GM21526 (cell line): ENCODE data around the gene SLC30A1.
"Not testable (repeated sequence)": the region's sequence is repeated elsewhere in the genome, so short reads cannot be mapped to it uniquely, and the experiment has no call there.

ENCODE experiments used
- ATAC-seq: cut with Tn5 transposase; IDR thresholded peaks from one replicate; pipeline ENCODE4 v1.9.1; 2021; ENCODE audit warnings: moderate library complexity; ENCODE audit not compliant: unreplicated experiment, low FRiP score

Gene SLC30A1

GRCh38 chr1:211586538-211586937, 7.6 kb upstream of the SLC30A1 start:
- no peak for ATAC-seq

DNA sequence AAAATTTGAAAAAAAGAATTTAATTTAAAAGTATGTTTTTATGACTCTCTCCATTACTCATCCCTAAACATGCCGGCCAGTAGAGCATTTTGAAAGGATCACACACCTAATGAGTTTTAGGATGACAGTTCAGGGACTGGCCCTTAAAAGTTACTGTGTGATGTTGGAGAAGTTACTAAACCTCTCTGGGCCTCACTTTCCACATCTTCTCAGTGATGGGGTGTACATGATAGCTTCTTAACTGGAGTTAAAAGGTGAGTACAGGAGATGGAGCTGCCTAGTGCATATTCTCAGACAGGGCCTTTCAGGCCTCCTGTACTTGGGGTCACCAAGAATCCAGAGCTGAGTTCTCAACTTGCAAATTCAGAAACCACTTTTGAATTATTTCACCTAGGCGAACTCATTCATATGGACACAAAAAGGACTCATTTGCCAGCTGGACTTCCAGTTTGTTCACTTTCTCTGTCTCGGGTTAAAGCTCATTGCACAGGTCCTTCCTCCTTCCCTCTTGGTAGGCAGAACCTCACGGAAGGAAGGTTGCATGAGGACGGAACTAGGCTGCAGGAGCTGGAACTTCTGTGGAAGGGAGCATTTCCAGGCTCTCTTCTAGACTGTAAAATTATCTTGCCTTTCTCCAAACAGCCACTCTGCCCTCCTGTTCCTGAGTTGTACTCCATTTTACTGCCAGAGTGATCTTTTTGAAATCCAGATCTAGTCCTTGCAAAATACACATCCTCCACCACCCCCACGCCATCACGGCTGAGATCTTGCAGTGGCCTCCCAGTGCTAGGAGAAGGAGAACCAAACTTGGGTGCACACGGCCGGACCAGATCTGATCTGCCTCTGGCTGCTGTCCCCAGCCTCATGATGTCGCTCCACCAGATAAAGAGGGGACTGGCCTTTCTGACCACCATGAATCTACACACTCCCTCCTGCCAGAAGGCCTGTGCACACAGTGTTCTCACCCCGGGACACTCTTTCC, 4.3 kb upstream of the SLC30A1 start:
- ATAC-seq: no peak

DNA sequence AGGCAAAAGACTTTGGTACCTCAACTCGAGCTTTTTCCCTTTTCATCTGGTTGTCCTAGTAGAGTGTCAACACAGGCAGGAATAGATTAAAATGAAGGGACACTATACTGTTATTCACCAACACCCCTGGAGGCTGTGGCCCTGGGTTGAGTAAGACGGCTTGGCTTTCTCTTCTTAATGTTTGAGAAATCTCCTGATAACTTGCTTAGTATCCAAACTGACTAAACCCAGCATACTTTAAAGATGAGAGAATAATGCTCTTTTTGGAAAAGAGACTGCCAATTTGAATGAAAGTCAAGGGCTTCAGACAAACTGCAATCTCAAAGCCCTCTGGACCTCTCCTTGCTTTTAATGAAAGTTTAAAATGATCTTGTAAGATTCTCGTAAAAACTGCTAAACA, 2.6 kb upstream of the SLC30A1 start:
- ATAC-seq: no peak

- no peak for ATAC-seq
These were observed 1.3 kb upstream of the SLC30A1 start for GRCh38 chr1:211580303-211580687.

DNA sequence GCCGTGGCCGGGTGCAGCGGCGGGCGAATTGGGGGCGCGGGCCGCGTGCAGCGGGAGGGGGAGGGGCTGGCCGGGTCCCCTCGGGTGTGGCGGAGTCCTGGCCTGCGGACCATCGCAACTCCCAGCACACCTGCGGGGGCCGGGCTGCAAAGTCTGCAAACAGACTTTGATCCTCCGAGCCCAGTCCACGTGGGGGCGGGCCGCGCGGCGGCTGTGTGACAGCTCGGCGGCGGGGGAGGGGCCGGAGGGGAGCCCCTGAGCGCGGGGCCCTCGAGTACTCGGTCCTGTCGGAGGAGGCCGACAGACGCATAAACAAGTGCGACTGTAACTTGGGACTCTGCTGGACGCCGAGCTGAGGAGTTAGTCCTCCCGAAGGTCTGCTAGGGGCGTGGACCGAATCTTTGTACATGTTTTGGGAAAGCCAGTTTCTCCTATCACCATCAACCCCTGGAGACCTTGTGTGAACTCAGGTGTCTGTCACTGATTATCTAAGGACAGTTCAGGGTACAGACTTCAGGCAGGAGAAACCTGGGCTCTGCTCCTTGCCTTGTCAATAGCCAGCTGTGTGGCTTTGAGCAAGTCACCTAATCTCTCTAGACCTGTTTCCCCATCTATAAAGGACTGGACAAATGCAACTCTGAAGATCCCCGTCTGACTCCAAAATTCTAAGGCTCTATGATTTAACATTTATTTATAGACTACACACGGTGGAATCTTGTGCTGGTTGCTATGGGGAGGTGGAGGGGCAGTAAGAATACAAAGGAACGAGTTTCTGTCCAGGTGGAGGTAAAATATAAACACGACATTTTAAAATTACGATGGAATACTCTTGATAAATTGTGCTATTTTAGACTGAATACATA, 710 bp upstream of the SLC30A1 start:
- peak; percentile 35 for ATAC-seq

DNA sequence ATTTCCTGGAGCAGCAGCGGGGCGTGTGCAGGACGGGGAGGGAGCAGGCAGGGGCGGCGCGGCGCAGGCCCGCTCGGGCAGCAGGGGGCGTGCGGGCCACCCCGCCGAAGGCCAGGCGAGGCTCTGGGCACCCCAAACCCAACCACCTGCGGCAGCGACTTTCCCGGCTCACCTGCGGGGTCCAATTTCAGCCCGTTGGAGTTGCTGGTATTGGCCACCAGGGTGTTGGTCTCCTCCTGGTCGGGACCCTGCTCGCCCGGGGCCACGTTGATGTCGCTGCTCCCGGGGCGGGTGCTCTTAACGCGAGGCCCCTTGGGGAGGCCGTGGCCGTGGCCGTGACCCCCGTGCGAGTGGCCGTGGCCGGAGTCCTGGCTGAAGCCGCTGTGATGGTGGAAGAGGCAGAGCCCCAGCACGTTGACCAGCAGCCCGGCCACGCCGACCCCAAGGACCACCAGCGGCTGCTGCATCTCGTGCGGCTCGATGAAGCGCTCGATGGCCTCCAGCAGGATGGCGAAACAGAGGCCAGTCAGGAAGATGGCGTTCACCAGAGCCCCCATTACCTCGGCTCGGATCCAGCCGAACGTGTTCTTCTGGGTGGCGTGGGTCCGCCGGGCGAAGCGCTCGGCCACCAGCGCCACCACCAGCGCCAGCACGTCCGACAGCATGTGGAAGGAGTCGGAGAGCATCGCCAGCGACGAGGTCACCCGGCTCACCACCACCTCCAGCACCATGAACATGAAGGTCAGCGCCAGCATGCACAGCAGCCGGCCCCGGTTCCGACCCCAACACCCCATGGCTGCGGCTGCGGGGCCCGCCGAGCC, 932 bp downstream of the SLC30A1 start:
- ATAC-seq: peak; percentile 45

- ATAC-seq: no peak
These were observed 1.6 kb downstream of the SLC30A1 start for GRCh38 chr1:211577277-211577818.

DNA sequence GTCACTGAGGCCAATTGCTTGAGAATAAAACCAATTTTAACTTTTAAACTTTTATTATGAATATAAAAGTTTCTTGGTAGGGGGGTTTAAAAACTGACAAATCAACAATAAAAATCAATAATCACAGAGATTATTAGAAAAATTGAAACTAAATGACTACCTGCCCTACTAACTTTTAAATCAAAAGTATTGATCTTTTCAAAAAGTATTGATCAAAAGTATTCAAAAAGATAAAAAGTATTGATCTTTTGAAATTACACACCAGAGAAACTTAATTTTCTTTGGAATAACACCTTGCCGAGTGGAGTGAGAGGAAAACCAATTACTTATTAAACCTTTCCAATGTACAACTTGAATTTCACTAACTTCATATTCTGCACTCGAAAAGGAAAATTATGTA, 2.2 kb downstream of the SLC30A1 start:
- ATAC-seq: no peak

DNA sequence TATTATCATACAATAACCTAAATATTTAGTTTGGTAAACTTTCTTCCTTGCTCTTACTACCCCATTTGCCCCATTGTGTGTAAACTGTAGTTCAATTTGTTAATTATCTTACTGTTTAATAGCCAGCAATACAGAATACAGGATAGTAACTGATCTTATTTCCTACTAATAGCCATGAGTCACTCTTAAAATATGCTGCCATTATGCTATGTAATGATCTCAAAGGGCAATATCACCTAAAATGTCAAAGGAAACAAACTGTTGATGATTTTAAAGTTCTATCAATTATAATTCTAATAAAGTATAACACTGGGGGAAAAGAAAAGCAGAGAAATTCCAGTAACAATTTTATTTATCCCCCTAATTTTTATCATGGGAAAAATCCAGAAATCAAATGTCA, 4.3 kb downstream of the SLC30A1 start:
- no peak for ATAC-seq

DNA sequence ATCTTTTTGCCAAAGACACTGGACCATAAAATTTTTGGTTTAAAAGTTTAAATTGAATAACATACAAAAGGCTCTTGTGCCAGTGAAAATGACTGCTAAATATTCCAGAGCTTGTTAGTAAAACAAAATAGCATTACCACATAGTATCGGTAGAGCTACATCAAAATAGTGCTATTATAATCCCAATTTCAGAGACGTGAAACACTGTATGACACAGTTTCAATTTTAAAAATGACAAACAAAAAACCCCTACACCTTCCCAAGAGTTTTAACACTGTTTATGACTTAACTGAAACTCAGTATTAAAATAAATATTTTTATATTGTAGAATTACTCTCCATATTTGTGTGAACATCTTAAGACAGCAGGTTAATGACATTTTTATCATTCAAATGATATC, 7.0 kb downstream of the SLC30A1 start:
- ATAC-seq: no peak

DNA sequence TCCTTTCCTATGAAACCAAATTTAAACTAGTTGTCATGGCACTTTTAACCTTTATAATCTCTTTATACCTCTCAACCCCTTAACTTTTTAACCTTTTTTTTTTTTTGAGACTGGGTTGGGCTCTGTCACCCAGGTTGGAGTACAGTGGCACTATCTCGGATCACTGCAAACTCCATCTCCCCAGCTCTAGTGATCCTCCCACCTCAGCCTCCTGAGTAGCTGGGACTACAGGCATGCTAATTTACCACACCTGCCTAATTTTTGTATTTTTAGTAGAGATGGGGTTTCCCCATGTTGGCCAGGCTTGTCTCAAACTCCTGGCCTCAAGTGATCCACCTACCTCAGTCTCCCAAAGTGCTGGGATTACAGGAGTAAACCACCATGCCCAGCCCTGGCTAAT, 8.6 kb downstream of the SLC30A1 start:
- not testable (repeated sequence) for ATAC-seq

DNA sequence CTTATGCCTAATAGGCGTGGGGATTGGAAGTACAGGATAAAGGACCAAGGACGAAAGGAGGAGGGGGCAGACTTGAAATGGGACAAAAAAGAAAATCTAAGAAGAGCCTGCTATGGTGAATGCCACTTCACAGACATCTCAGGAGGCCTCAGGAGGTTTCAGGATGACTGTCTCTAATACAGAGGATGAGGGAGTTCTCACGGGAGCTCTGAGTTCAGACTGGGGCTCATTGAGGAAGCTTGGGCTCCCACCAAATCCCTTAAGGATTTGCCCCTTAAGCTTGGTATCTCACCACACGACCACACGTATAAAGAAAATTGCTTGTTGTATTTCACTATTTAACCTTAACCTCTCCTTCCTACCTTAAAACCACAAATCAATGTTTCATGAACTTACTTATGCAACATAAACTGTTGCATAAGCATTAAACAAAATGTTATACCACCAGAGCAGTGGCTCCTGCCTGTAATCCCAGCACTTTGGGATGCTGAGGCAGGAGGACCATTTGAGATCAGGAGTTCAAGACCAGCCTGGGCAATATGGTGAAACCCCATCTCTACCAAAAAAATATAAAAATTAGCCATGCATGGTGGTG, 12.4 kb downstream of the SLC30A1 start:
- ATAC-seq: peak; percentile 74

DNA sequence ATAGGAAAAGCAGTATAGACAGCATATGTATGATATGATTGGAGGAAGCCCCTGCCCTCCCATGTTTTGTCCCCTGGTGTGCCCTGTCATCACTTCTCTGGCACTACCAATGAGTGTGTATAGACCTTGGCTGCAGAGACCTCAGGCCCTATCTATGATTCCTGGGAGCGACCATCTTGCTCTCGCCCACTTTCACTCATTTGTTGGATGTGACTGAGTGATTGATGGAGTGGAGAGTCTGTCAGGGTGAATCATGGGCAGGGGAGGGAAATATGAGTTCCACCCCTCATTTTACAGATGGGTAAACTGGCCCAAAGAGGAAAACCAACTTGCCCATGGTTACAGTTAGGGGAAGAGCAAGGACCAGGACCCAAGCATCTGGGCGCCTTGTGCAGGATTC, 14.9 kb downstream of the SLC30A1 start:
- ATAC-seq: no peak

GRCh38 chr1:211559222-211560010, 19.5 kb downstream of the SLC30A1 start:
- no peak for ATAC-seq

DNA sequence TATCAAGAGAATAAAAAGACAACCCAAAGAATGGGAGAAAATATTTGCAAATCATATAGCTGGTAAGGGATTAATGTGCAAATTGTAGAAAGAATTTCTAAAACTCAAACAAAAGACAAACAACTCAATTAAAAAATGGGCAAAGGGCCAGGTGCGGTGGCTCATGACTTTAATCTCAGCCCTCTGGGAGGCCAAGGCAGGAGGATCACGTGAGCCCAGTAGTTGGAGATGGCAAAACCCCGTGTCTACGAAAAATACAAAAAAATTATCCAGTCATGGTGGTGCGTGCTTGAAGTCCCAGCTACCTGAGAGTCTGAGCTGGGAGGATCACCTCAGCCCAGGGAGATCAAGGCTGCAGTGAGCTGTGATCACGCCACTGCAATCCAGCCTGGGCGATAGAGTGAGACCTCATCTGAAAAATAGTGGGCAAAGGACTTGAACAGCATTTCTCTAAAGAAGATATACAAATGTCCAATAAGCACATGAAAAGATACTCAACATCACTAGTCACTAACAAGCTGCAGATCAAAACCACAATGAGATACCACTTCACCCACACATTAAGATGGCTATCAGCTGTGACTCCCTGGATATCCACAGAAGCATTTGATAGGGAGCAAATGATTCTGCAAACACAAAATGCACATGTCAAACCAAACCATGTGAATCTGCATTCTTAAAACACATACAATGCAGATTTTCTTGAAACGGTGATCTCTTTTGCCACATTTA, 20.9 kb downstream of the SLC30A1 start:
- ATAC-seq: no peak

- ATAC-seq: no peak
These were observed 25.4 kb downstream of the SLC30A1 start for GRCh38 chr1:211553549-211553948.

DNA sequence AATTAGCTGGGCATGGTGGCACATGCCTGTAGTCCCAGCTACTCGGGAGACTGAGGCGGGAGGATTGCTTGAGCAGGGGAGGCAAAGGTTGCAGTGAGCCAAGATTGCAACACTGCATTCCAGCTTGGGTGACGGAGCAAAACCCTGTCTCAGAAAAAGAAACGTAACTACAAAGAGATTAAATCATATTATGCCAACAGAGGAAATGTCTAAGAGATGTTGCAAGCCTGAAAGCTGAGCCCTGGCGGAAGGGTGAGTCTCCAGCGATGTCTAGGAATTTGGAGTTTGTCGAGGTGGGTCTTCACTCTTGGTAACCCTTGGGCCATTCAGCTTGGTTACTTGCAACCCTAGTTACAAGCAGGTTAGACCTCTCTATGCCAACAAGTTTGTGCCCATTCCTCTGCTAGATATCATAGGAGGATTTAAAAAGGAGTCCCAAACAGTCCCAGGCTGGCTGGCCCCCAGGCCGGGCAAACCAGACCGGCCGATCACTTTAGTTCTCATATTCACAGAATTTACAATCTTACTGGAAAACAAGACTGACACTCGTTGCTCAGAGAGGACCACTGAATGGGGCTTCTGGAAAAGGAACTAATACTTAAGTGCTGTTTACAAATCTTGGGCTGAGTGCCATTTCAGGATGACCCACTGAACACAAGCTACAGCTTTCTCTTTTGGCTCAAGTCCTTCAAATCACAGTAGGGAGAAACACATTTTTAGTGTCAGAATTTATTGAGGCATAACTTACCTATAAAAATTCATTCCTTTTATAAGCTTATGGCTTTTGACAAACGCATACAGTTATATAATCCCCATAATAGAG, 27.1 kb downstream of the SLC30A1 start:
- no peak for ATAC-seq
